GM20000 (cell line): ENCODE measurements around the gene MXI1.

Source experiments
- DNase-seq: peaks from one replicate; pipeline ENCODE4 v3.0.0; 2012; ENCODE audit warnings: low spot score
- CTCF ChIP-seq: IDR thresholded peaks from 2 replicates; pipeline ENCODE4 v1.5.1; 2012; ENCODE audit warnings: mild to moderate bottlenecking, control low read depth; ENCODE audit errors: extremely low read depth, missing control alignments

Gene MXI1

GRCh38 chr10:110285501-110285900 is 78.1 kb downstream of the MXI1 start:
- no peak for DNase-seq

GRCh38 chr10:110286841-110287240 is 79.4 kb downstream of the MXI1 start:
- no peak for TF ChIP-seq CTCF
- no peak for DNase-seq

More at GRCh38 chr10:110285501-110285900, 78.1 kb downstream of the MXI1 start:
- TF ChIP-seq CTCF, result no peak

GRCh38 chr10:110296966-110297365 is 89.6 kb downstream of the MXI1 start:
- no peak for DNase-seq
- TF ChIP-seq CTCF, result no peak

- TF ChIP-seq CTCF, result no peak
These were observed 93.1 kb downstream of the MXI1 start for GRCh38 chr10:110300486-110300986.

GRCh38 chr10:110303681-110304080 is 96.3 kb downstream of the MXI1 start:
- TF ChIP-seq CTCF, result no peak
- DNase-seq, result no peak

More at GRCh38 chr10:110300486-110300986, 93.1 kb downstream of the MXI1 start:
- DNase-seq, result no peak

- TF ChIP-seq CTCF, result no peak
- DNase-seq, result no peak
These were observed 97.0 kb downstream of the MXI1 start for GRCh38 chr10:110304394-110304779.

GRCh38 chr10:110304780-110305421 is 97.5 kb downstream of the MXI1 start, which contains the start of gene SMNDC1:
SMNDC1 (minus strand) TSS chr10:110304920; CDS start chr10:110303587, 1,333 bp downstream.
- no peak for TF ChIP-seq CTCF
- DNase-seq, result peak; percentile 98
